Left hindlimb (tissue), 1 donor: ENCODE measurements around the gene PXYLP1.
A peak's percentile ranks its signal among the peaks of the same experiment; 100 is the strongest.

Source experiments
- DNase-seq: peaks from one replicate; pipeline ENCODE4 v3.0.0-alpha.2; 2018

The PXYLP1 gene

GRCh38 chr3:141230293-141230692 is 1.3 kb upstream of the PXYLP1 start:
- no peak for DNase-seq

GRCh38 chr3:141231952-141232823 is 563 bp downstream of the PXYLP1 start:
- DNase-seq, result peak; percentile 66

DNA sequence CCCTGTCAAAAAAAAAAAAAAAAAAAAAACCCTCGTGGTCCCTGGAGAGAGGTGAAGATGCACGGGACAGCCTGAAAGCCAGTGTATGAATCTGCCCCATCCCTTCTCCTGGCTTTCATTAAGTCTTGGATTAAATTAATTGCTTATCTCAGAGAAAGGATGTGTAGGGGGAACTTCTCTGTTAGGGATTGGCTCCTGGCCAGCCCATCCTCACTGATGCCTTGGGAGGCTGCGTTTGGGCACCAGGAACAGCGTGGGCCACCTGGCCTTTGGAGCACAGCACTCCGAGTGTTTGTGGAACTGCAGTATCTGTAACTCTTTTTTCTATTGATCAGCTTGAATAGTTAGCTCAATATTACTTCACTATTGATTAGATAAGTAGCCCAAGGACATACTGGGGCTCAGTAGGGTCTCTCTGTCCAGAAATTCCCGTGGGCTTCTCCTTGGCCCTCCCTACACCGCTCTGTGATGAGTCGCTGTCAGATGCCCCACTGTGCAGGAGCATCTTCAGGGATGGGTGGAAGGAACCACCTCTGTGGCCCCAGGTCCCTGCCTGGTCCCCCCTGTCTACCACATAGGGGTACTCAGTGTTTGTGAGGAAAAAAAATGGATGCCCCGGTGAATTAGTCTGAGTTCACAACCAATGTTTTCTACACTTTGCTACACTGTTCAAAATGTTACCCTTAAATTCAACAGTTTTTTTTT is 2.0 kb downstream of the PXYLP1 start:
- no peak for DNase-seq

- no peak for DNase-seq
These were observed 2.7 kb downstream of the PXYLP1 start for GRCh38 chr3:141234283-141234682.

DNA sequence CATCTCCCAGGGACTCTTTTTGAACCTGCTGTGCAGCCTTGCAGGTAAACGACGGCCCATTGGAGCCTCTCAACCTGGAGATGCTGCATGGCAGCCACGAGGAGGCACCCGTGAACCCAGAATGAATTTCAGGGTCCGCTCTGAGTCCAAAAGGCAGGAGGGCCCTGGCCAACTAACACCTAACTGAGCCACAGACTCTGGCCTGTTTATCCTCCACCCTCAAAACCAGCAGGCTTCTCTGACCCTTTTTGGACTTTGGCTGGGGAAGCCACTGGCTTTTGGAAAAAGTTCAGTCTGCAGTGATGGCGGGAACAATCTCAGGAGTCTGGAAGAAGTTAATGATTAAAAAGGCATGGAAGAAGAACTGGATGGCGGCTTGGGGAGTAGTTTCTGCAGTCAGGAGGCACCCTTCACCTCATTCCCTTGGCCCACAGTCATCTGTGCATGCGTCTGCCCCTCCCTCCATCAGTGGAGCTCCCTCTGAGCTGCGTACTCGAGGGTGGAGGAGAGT is 4.1 kb downstream of the PXYLP1 start:
- no peak for DNase-seq

DNA sequence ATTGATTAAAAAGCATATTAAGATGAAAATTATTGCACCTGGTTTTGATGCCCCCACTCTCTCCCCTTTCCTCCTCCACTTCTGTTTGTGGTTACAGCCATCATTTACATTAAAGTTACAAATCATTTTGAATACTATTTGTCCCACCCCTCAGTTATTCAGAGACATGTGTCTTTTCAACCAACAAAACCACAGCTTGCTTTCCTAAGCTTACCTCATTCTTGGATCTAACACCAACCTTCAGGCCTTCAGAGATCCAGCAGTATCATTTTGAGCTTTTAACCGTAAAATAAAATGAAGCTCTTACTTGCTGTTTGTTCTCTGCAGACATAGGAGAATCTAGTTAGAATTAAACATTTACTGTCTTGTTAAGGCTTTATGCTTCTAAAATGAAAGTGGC is 4.7 kb downstream of the PXYLP1 start:
- DNase-seq, result no peak

GRCh38 chr3:141237701-141238521 is 6.3 kb downstream of the PXYLP1 start:
- DNase-seq, result no peak

DNA sequence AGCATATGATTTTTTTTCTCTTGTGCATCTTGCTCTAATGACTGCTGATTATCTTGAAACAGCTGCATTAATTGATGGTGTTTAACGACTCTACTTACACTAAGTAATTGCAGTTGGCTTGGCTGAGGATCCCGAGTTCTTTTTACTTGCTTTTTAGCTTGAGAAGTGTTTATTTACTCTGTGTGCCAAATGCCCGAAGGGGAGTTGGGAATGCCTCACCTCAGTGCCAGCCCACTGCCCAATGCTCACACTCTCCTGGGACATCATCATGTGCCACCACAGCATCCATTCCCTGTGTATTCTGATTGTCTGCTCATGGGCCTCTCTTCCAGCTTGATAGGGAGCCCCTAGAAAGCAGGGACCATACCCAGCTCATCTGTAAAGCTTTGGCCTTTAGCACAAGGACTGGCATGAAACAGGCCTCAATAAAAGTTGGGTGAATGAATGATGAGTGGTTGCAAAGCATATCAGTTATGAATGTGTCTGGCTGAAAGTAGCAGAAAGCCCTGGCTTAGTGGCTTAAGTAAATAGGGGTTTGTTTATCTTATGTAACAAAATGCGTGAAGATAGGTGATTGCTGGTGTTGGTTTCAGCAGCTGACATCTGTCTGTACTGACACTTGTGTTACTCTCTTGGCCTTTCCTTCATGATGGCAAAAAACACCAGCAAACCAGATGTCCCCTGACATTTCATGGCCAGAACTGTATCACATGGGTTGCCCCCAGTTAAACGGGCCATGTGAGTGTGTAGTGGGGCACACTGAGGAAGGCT is 8.1 kb downstream of the PXYLP1 start:
- no peak for DNase-seq

- no peak for DNase-seq
These were observed 8.7 kb downstream of the PXYLP1 start for GRCh38 chr3:141240286-141240685.

- no peak for DNase-seq
These were observed 9.3 kb downstream of the PXYLP1 start for GRCh38 chr3:141240687-141241615.

- peak; percentile 75 for DNase-seq
These were observed 10.2 kb downstream of the PXYLP1 start for GRCh38 chr3:141241616-141242376.

DNA sequence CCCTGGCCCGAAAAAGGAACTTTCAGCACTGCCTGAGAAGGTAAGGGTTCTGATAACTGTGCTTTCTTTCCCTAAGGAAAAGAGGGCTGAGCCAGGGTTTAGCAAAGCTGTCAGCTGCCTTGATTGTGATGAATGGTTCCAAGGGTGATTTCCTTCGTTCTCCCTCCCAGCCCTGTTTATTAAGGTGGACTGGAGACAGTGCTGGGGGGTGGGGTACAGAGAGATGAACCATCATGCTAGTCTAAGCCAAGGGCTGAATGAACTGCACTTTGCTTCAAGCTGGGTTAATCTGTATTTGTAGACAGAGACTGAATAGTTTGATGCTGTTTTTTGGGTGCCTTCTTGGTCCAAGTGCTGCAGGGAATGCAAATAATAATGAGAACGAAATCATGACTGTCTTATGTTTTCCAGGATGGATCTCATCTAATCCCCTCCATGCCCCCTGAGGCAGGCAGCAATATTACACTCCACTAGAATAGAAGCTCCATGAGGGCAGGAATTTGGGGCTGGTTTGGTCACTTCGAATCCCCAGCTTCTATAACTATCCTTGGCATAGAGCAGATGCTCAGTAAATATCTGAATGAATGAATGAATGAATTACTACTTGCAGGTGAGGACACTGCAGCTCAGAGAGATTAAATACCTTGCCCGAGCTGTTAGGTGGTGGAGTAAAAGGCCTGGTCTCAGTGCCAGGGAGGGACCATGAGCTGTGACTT is 10.9 kb downstream of the PXYLP1 start:
- no peak for DNase-seq

DNA sequence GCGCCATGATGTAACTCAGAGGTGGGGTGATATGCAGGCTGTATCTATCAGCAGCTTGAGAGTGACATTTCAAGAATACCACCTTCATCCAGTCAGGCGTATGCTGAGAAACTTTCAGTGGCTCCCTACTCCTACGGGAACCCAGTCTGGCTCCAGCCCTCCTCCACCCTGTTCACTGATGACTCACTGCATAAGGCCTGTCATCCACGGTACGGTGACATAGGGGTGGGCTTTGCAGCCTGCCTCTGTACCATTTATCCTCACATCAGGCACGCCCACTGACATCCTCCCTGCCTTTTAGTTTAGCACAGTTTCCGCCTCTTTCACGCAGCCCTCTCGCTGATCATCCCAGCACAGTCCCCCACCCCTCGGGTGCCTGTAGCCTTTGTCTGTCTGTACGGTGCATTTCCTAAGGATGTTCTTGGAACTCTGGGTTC is 11.7 kb downstream of the PXYLP1 start:
- no peak for DNase-seq

DNA sequence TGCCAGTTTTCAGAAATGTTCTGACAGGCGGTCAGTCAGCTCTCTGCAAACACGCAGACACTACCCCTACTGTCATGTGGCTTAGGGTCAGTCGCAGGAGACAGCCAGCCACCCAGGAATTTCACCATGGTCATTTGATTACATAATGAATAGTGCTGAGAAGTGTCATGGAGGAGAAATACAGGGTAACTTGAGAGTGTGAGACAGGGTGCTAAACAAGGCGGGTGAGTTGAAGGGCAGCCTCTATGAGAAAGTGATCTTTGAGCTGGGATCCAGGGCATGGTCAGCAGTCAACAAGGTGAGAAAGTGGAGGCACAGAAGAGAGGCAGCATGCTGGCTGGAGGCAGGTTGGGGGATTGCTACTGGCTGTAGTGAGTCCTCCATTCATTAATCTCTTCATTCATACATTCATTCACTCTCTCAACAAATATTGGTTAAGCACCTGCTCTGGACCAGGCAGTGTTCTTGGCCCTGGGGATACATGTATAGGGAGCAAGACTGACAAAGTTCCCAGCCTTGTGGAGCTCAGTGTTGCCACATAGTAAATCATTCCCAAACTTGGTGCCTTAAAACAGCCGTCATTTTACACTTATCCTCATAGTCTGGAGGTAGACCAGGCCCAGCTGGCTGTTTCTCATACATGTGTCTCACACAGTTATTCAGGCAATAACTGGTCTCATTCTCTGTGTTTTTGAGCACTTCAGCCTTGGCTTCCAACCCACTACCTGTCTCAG is 14.8 kb downstream of the PXYLP1 start:
- DNase-seq, result no peak

- no peak for DNase-seq
These were observed 15.3 kb downstream of the PXYLP1 start for GRCh38 chr3:141246958-141247301.

- DNase-seq, result no peak
These were observed 16.4 kb downstream of the PXYLP1 start for GRCh38 chr3:141248064-141248463.

DNA sequence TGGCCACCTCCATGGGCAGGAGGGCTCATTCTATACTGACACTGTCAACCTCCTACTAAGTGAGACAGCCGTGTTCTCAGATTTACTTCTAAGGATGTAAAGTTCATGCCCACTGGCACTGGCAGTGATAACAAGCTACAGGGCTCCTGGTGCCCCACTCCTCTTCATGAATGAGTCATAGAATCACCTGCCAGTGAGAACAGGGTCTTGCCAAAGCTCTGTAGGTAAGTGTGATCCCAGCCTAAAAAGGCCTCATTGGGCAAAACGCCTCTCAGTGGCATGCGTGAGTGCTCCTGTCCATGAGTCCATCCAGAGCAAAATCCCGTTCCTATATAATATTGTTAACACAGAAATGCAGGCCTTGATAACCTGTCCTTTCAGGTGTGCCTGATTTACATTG is 17.4 kb downstream of the PXYLP1 start:
- DNase-seq, result no peak

GRCh38 chr3:141250342-141250741 is 18.7 kb downstream of the PXYLP1 start:
- no peak for DNase-seq

DNA sequence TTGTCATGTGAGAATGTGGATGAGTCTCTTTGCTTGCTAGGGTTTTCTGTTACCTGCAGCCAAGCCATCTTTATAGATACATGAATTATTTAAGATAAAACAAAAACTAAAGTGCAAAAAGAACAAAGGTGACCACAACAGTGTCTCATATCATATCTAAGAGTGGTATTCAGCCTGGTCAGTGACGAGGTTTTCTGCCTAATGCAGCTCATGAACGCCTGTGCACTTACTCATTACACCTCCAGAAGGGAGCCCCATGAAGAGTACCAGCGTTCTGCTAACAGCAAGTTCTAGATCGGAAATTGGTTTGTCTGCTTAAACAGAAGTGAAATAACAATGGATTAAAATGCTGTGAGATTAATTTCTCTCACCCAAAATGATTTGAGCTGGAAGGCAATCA is 19.2 kb downstream of the PXYLP1 start:
- DNase-seq, result no peak
